OCI-M2 (cell line): Measurements from ENCODE around the gene SASH1.

ENCODE experiments used
- DNase-seq: peaks from one replicate; lab custom pipeline; 2025; ENCODE audit not compliant: unreplicated experiment; lab: John Stamatoyannopoulos, UW

Gene SASH1

DNA sequence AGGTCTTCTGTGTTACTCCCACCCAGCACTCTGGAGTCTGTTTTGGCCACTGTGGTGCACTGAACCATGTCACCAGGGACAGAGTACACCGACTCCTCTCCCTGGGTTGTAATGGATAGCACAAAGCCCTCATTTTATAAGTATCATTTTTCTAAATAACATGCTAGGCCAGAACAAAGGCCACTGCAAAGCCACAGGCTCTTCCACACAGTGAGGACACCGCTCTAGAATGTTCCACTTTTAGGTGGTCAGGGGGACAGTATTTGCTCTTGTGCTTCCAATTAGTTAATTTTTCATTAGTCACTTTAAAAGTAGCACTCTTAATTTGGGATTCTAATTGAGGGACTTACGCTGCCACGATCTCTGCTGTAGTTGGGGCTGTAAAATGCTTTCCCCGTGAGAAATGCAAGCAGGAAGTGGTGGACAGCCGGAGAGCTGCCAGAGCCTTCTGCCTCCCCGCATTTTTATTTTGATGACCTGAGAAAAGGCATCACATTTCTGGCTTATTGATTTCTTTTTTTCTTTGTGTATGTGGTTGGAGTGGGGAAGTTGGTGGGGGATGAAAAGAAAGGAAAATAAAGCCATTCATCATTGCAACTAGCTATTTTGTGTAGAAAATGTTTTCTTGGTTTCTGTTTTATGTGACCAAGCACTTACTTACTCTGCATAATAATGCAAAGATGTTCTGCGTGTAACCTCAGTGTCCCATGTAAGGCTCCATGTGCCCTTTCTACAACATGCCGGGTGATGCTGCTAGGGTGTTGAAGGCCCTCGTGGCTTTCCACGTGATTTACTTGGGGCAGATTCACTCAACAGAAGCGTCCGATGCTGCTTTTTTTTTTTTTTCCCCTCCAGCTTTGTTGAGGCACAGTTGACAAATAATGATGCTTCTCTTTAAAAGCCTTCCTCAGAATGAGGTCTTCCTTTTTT, 195.9 kb downstream of the SASH1 start:
- no peak for DNase-seq

GRCh38 chr6:148543540-148543939, 200.9 kb downstream of the SASH1 start:
- DNase-seq: no peak

GRCh38 chr6:148544421-148544820, 201.8 kb downstream of the SASH1 start:
- no peak for DNase-seq

DNA sequence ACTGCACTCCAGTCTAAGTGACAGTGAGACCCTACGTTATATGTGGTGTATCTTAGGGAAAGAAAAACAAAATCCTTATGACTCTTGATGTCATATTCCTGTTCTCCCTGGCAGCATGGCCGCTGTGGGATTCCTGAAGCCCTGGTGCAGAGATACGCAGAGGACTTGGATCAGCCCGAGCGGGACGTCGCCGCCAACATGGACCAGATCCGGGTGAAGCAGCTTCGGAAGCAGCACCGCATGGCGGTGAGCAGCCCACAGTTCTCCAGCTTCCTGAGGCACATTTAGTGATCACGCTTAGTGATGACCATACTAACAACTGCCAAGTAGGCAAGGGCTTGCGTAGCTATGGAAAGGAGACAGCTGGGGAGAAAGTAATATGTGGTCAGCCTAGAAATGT, 203.3 kb downstream of the SASH1 start:
- DNase-seq: no peak

- no peak for DNase-seq
These were observed 204.5 kb downstream of the SASH1 start for GRCh38 chr6:148547110-148547509.

- DNase-seq: no peak
These were observed 205.6 kb downstream of the SASH1 start for GRCh38 chr6:148548065-148548748.

- DNase-seq: no peak
These were observed 206.1 kb downstream of the SASH1 start for GRCh38 chr6:148548749-148549140.

GRCh38 chr6:148550569-148550968, 207.9 kb downstream of the SASH1 start:
- no peak for DNase-seq

DNA sequence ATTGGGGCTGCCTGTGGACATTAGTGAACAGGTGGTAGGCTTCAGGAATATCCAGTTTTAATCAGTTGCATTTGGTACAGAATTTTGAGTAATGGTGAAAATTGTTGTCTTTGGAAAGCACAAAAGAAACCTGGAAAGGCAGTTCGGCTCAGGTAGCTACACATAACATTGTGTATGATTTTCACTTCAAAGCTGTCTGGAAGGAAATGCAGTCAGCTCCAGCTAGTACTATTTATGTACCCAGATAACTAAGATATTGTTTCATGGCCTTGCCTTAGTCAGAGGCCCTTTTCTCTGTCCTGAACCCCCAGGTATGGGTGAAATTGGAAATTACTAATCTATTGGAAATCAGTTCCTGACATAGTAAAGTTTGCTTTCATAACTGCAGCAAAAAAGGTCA, 208.6 kb downstream of the SASH1 start:
- DNase-seq: no peak

DNA sequence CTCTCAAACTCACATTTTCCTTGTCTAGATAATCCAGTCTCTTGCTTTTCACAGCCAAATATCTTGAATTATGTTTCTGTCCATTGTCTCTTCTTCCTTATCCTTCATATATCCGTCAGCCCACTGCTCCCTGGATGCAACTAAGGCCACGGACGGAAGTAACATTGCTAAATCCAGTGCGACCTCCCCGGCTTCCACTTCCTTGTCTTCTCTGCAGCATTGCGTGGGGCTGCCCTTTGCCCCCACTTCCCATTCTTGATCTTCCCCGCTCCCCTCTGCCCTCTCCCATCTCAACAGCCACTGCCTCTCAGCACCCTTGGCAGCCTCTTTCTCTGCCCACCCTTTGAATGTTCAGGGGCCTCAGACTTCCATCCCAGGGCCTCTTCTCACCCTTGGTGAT, 213.8 kb downstream of the SASH1 start:
- no peak for DNase-seq

- no peak for DNase-seq
These were observed 215.2 kb downstream of the SASH1 start for GRCh38 chr6:148557796-148558321.

DNA sequence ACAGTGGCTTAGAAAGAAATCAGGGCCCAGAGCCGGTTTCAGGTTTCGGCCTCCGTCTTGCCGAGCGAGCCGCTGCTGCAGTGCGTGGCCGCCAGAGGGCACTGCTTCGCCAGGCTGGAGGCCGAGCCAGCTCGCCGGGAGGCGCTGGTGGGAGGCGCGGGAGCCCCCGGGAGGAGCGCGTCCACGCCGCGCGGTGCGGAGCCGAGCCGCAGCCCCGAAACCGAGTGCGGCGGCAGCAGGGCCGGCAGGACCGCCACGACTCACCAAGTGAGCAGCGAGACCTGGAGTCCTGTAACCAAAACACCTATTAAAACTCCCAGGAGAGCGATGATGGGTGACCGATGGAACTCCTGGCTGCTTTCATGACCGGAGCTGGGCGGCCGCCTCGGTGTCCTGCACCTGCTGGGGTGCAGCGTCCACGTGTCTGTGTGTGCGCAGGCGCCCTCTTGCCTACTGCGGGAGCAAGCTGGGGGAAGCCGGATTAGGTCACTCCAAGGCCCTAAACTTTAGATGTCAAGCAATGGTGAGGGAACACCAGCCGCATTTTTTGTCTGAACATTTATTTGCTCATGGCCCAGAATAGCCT, 217.3 kb downstream of the SASH1 start:
- no peak for DNase-seq

DNA sequence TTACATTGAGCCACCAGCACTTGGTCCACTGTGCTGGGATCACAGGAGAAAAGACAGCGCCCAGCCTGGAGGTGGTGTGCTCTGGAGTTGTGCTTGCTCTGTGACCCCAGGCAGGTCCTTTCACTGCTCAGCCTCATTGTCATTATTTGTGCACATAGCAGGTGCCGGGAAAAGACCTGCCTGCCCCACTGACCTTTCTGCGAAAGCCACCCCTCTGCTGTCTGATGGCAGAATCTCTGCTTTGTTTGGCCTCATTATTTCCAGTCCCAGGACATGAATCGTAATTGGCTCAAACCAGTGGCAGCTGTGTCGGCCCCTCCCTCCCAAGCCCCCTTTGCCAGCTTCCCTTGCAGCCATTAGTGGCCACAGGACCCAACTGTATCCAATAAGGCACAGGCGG, 219.0 kb downstream of the SASH1 start:
- no peak for DNase-seq

GRCh38 chr6:148563066-148563465, 220.4 kb downstream of the SASH1 start:
- DNase-seq: no peak

GRCh38 chr6:148564494-148565035, 221.9 kb downstream of the SASH1 start:
- no peak for DNase-seq

DNA sequence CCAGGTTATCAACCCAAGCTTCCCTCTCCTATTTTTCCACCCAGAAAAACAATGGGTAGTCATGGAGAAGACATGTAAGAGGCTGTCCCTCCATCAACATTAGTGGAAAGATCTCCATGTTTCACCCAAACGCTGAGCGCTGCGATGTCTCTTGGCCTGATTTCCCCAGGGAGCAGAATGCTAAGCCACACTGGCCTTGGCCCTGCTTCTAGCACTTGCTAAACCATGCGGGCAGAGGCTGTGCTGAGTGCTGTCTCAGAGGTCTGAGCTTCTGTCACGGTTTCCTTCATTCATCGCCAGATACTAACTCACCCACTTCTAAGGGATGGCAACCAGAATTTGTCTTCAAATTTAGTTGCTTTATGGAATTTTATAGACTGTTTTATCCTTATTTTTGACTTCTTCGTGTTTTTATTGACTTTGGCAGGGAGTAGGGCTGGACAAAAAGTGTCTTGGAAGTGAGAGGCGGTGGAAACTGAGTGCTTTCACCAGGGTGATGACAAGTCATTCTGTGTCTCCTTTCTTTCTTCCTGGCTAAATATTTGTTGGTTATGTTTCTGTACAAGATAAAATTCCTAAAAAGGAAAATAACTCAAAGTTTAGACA, 222.8 kb downstream of the SASH1 start:
- DNase-seq: no peak

- no peak for DNase-seq
These were observed 223.5 kb downstream of the SASH1 start for GRCh38 chr6:148565930-148566663.

GRCh38 chr6:148566664-148567350, 224.2 kb downstream of the SASH1 start:
- DNase-seq: no peak

DNA sequence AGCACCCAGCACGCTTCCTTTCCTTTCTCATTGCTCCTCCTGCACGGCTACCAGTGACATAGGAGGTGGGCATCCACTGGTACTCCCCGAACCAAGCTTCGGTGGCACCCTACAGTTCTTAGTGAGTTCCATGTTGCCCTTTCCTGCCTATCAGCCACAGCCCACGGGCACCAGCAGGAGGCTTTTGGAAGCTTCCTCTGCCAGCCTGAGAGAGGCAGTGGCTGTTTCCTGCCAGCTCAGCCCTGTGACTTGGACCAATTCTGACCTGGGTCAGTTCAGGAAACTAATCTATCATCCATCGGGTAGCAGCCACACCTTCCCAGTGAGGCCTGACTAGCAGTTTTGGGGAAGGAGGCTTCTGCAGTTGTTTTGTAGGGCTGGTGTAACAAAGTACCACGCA, 227.8 kb downstream of the SASH1 start:
- DNase-seq: no peak
